Activated CD8-positive, alpha-beta T cell treated with anti-CD3 and anti-CD28 coated beads for 36 hours (primary cell): ENCODE measurements around the gene MAGI2. TPM values are rescaled to one million over a fixed set of nuclear protein-coding genes. Genes with fewer than 3 reads are reported as not detected.

Source experiments
- ATAC-seq: fragments of 200-7000 bp; cut with Tn5 transposase; one replicate; pipeline ENCODE4 v1.10.0; 2021; ENCODE audit warnings: mild to moderate bottlenecking, moderate library complexity
- CTCF ChIA-PET: fragments of 350-600 bp; sonication (Branson Sonifier 250); formaldehyde crosslinking; loops from one replicate; lab custom pipeline; 2021; ENCODE audit warnings: antibody characterized with exemption; lab: Charles Lee
- POLR2A ChIA-PET: fragments of 350-600 bp; sonication (Branson Sonifier 250); formaldehyde crosslinking; loops from one replicate; lab custom pipeline; 2021; ENCODE audit warnings: antibody characterized with exemption; lab: Charles Lee
- DNase-seq: peaks from one replicate; pipeline ENCODE4 v3.0.0-alpha.2; 2020
- H3K27ac Mint-ChIP-seq: one replicate; pipeline ENCODE4 v1.8.0; 2021; ENCODE audit warnings: mild to moderate bottlenecking, mixed read lengths
- H3K27me3 Mint-ChIP-seq: one replicate; pipeline ENCODE4 v1.8.0; 2021; ENCODE audit warnings: mixed read lengths
- H3K36me3 Mint-ChIP-seq: one replicate; pipeline ENCODE4 v1.8.0; 2021; ENCODE audit warnings: low read depth, mixed read lengths
- H3K4me1 Mint-ChIP-seq: one replicate; pipeline ENCODE4 v1.8.0; 2021; ENCODE audit warnings: low read depth, mixed read lengths
- H3K4me3 Mint-ChIP-seq: one replicate; pipeline ENCODE4 v1.8.0; 2021; ENCODE audit warnings: mild to moderate bottlenecking, moderate library complexity, mixed read lengths
- H3K9me3 Mint-ChIP-seq: one replicate; pipeline ENCODE4 v1.8.0; 2021; ENCODE audit warnings: mixed read lengths
- intact Hi-C: fragments of 100-400 bp; cut with micrococcal nuclease; formaldehyde crosslinking; loops from one replicate; pipeline ENCODE4 v1.10.0; 2022
- total RNA-seq, 2 experiments: library from RNA; stranded (reverse); gene quantifications; one replicate each; pipeline ENCODE4 v1.2.3, GENCODE V29; 2021
- TF ChIP-seq, protein P1 (sequence below): fragments of 200-600 bp; IDR thresholded peaks from one replicate; pipeline ENCODE4 v1.8.0; 2022; ENCODE audit warnings: antibody characterized with exemption, mild to moderate bottlenecking

MAGI2 gene
- total RNA-seq, 2 experiments from 2014 or later, result 0.04 to 0.09 TPM

- intact Hi-C loops, result no loop called here
- ATAC-seq (no peak), DNase-seq (no peak)
- Mint-ChIP-seq H3K4me3 (no peak overlapping the region), H3K27ac (no peak overlapping the region), H3K27me3 (no peaks in the 10 kb centered on the region), H3K9me3 (peaks cover 5% of the 10 kb centered on the region), H3K36me3 (no peaks in the 10 kb centered on the region), H3K4me1 (no peaks in the 10 kb centered on the region)
- TF ChIP-seq, protein P1, sequence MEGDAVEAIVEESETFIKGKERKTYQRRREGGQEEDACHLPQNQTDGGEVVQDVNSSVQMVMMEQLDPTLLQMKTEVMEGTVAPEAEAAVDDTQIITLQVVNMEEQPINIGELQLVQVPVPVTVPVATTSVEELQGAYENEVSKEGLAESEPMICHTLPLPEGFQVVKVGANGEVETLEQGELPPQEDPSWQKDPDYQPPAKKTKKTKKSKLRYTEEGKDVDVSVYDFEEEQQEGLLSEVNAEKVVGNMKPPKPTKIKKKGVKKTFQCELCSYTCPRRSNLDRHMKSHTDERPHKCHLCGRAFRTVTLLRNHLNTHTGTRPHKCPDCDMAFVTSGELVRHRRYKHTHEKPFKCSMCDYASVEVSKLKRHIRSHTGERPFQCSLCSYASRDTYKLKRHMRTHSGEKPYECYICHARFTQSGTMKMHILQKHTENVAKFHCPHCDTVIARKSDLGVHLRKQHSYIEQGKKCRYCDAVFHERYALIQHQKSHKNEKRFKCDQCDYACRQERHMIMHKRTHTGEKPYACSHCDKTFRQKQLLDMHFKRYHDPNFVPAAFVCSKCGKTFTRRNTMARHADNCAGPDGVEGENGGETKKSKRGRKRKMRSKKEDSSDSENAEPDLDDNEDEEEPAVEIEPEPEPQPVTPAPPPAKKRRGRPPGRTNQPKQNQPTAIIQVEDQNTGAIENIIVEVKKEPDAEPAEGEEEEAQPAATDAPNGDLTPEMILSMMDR, result no peak
- POLR2A ChIA-PET, result no interaction called here
- CTCF ChIA-PET, result no interaction called here
These were observed 402.9 kb downstream of the MAGI2 start for GRCh38 chr7:79050603-79051002.

- intact Hi-C loops, result no loop called here
- Mint-ChIP-seq H3K27me3 (no peaks in the 10 kb centered on the region), H3K27ac (no peak overlapping the region), H3K9me3 (peaks cover 3% of the 10 kb centered on the region), H3K36me3 (no peaks in the 10 kb centered on the region), H3K4me1 (no peaks in the 10 kb centered on the region), H3K4me3 (no peak overlapping the region)
- no peak for DNase-seq
- TF ChIP-seq, protein P1, result no peak
- POLR2A ChIA-PET, result no interaction called here
- CTCF ChIA-PET, result no interaction called here
- no peak for ATAC-seq
These were observed 407.4 kb downstream of the MAGI2 start for GRCh38 chr7:79046061-79046460.

DNA sequence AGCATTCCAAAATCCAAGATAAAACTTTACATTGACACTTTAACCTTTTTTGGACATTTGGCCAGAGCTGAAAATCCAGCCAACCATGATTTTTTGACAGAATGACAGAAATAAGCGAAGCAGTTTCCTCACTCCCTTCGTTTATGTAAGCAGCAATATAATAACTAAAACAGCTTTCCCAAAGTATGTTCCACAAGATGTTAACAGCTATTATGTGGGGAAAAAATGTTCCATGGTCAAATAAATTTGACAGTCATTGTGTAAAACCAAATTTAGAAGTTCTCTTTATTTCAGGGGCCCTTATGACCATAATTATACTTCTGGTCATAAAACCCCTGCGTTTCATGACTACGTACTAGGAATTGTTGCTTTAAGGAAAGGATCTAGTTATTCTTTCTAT is 416.5 kb downstream of the MAGI2 start:
- Mint-ChIP-seq H3K36me3 (no peaks in the 10 kb centered on the region), H3K27me3 (no peaks in the 10 kb centered on the region), H3K27ac (no peak overlapping the region), H3K4me1 (no peaks in the 10 kb centered on the region), H3K9me3 (peaks cover 1% of the 10 kb centered on the region), H3K4me3 (no peak overlapping the region)
- ChIA-PET POLR2A (no interaction called here), CTCF (no interaction called here)
- intact Hi-C loops, result no loop called here
- no peak for ATAC-seq
- TF ChIP-seq, protein P1, result no peak
- DNase-seq, result no peak

GRCh38 chr7:79036356-79036755 is 417.1 kb downstream of the MAGI2 start:
- Mint-ChIP-seq H3K4me1 (no peaks in the 10 kb centered on the region), H3K4me3 (no peak overlapping the region), H3K27me3 (no peaks in the 10 kb centered on the region), H3K27ac (no peak overlapping the region), H3K9me3 (peaks cover 1% of the 10 kb centered on the region), H3K36me3 (no peaks in the 10 kb centered on the region)
- DNase-seq, result no peak
- ChIA-PET CTCF (no interaction called here), POLR2A (no interaction called here)
- TF ChIP-seq, protein P1, result no peak
- intact Hi-C loops, result no loop called here
- ATAC-seq, result no peak

DNA sequence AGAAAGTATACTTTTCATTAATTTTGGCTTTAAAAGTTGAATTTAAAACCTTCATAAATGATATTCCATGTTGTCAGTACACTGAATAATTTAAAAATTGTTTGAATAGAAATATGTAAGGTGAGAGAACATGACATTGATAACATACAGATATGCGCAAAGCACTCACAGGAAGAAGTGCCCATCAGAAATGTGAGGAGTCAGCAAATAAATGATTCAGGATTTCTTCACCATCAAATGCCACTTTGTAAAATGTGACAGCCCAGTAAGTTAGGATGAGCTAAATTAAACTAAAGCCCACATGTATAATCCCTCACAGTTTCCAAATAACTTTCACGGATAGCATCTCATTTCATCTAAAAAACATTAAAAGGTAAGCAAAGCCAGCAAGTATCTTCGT is 417.6 kb downstream of the MAGI2 start:
- H3K36me3 Mint-ChIP-seq, result no peaks in the 10 kb centered on the region
- H3K27ac Mint-ChIP-seq, result no peak overlapping the region
- DNase-seq, result no peak
- H3K27me3 Mint-ChIP-seq, result no peaks in the 10 kb centered on the region
- peaks cover 1% of the 10 kb centered on the region for H3K9me3 Mint-ChIP-seq
- H3K4me1 Mint-ChIP-seq, result no peaks in the 10 kb centered on the region
- intact Hi-C loops, result no loop called here
- no peak for ATAC-seq
- POLR2A ChIA-PET, result no interaction called here
- TF ChIP-seq, protein P1, result no peak
- no peak overlapping the region for H3K4me3 Mint-ChIP-seq
- CTCF ChIA-PET, result no interaction called here
